ENCODE measurements around the gene C1orf56. TPM values are rescaled to one million over a fixed set of nuclear protein-coding genes. Genes with fewer than 3 reads are reported as not detected.

C1orf56 gene, protein sequence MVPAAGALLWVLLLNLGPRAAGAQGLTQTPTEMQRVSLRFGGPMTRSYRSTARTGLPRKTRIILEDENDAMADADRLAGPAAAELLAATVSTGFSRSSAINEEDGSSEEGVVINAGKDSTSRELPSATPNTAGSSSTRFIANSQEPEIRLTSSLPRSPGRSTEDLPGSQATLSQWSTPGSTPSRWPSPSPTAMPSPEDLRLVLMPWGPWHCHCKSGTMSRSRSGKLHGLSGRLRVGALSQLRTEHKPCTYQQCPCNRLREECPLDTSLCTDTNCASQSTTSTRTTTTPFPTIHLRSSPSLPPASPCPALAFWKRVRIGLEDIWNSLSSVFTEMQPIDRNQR
- 2.6 and 3.0 TPM in 2 replicates for total RNA-seq

DNA sequence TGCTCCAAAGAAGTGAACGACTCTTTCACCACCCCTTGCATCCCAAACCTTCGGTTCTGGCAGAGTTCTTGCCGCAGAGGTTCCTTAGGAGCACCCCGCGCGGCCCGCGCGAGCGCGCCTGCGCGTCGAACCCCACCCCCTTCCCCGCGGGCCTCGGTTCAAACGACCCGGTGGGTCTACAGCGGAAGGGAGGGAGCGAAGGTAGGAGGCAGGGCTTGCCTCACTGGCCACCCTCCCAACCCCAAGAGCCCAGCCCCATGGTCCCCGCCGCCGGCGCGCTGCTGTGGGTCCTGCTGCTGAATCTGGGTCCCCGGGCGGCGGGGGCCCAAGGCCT is at the start of gene C1orf56:
TSS of gene C1orf56 (plus strand) at position 161 of the 334 bp plus-strand sequence. CDS start at position 258, 97 bp downstream.
- TF ChIP-seq, protein P1, sequence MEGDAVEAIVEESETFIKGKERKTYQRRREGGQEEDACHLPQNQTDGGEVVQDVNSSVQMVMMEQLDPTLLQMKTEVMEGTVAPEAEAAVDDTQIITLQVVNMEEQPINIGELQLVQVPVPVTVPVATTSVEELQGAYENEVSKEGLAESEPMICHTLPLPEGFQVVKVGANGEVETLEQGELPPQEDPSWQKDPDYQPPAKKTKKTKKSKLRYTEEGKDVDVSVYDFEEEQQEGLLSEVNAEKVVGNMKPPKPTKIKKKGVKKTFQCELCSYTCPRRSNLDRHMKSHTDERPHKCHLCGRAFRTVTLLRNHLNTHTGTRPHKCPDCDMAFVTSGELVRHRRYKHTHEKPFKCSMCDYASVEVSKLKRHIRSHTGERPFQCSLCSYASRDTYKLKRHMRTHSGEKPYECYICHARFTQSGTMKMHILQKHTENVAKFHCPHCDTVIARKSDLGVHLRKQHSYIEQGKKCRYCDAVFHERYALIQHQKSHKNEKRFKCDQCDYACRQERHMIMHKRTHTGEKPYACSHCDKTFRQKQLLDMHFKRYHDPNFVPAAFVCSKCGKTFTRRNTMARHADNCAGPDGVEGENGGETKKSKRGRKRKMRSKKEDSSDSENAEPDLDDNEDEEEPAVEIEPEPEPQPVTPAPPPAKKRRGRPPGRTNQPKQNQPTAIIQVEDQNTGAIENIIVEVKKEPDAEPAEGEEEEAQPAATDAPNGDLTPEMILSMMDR (IDR thresholded peaks at IDR 0.05; ENCODE audit: insufficient read depth, low read depth, low read length), result no peak
- peak; percentile 74 for DNase-seq (ENCODE audit: low read depth)
- H3K4me3 ChIP-seq (ENCODE audit: low read depth, low read length), result peak within 1 kb of the TSS; percentile 84

DNA sequence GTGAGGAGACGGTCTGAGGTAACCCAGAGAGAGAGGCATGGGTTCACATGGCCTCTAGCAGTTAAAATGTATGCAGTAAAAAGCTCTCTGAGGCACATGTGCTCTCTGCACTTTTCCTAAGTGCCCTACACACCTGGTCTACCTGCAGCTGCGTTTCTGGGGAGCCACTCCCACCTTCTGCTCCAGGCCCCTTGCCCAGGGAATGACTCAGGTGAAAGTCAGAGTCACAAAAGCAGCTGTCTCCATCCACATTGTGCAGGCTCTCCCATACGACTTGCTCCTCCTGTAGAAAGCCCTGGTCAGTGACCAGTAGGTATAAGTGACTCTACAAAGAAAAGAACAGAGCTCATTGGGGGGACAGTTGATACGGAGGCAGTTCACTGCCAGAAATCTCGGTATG is 49.6 kb upstream of the C1orf56 start:
- TF ChIP-seq, protein P1 (IDR thresholded peaks at IDR 0.05; ENCODE audit: insufficient read depth, low read depth, low read length), result no peak
- H3K4me3 ChIP-seq (ENCODE audit: low read depth, low read length), result no peak overlapping the region
- no peak for DNase-seq (ENCODE audit: low read depth)

DNA sequence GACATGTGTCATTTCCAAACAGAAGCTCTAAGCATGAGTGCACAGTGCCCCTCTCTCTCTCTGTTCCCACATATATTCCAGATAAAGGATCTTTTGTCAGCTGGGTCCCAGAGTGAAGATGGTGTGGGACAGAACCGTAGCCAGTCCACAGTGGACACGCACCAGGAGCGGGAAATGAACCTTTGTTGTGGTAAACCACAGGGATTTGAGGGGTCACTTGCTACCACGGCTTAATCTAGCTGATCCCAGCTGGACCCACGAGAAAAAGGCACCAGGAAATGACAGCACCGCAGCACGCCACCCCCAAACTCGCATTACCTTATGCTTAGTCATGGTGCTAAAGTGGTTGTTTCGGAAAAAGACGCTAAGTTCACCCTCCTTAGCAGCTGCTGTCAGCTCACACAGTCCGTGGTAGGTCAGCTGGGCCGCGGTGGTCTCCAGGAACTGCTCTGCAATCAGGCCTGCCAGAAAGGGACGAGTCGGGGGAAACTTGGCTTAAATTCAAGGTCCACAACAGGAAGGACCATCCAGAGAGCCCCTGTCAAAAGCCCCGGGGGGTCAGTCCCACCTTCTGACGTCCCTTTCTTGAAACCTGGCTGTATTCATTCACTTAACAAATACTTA is 48.4 kb upstream of the C1orf56 start:
- H3K4me3 ChIP-seq (ENCODE audit: low read depth, low read length), result no peak overlapping the region
- TF ChIP-seq, protein P1 (IDR thresholded peaks at IDR 0.05; ENCODE audit: insufficient read depth, low read depth, low read length), result no peak
- peak; percentile 72 for DNase-seq (ENCODE audit: low read depth)

DNA sequence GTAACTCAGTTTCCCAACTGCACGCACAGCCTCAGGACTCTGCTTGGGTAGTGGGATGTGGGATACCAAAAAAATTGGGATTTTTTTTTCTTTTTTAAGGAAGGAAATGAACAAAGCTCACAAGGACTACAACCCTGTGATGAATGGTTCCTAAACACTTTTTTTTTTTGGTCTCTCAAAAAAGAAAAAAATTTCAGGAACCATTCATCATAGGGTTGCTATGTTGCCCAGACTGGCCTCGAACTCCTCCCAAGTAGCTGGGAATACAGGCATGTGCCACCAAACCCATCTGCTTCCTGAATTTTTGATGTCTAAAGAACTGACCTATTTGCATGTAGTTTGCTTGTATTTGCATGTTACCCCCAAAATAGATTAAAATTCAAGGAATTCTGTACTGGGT is 47.6 kb upstream of the C1orf56 start:
- no peak overlapping the region for H3K4me3 ChIP-seq (ENCODE audit: low read depth, low read length)
- TF ChIP-seq, protein P1 (IDR thresholded peaks at IDR 0.05; ENCODE audit: insufficient read depth, low read depth, low read length), result no peak
- DNase-seq (ENCODE audit: low read depth), result no peak

DNA sequence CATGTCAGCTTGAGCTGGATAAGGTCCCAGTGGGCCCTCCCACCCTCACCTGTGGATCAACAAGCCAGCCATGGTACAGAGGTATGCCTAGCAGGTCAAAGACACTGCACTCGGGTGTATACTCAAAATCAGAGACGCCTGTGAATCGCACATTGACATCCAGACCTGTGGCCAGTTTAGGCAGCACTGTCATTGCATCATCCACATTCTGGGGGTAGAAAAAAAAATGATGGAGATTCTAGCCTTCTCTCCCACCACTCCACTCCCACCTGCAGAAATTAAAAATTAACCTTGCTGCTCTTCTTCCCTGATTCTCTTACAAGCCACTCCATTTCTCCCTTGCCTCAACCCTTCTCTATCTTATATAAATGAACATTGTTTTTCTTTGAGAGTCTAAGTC is 47.1 kb upstream of the C1orf56 start:
- H3K4me3 ChIP-seq (ENCODE audit: low read depth, low read length), result no peak overlapping the region
- TF ChIP-seq, protein P1 (IDR thresholded peaks at IDR 0.05; ENCODE audit: insufficient read depth, low read depth, low read length), result no peak
- no peak for DNase-seq (ENCODE audit: low read depth)

DNA sequence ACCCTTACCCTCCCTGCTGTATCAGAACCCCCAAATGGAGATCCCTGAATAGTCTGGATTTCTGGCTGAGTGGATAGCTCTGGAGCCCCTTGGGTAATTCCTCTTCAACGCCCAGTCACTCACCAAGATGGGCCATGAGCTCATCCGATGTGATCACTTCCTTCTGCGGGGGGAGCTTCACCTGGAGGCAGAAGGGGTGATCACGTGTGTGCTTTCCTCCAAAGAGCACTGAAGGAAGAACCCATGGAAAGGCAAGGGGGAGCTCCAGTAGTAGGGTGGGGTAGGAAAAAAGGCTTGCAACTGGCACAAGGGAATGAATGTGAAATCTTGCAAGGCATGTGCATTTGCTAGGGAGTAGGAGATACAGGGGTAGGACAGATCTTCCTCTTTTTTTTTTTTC is 45.9 kb upstream of the C1orf56 start:
- TF ChIP-seq, protein P1 (IDR thresholded peaks at IDR 0.05; ENCODE audit: insufficient read depth, low read depth, low read length), result no peak
- no peak for DNase-seq (ENCODE audit: low read depth)

More for the DNA sequence above, 45.9 kb upstream of the C1orf56 start:
- H3K4me3 ChIP-seq (ENCODE audit: low read depth, low read length), result no peak overlapping the region

Measured in fibroblast of villous mesenchyme (primary cell).